Ascending aorta (tissue), 2 donors: ENCODE results near the gene KCNQ1OT1. TPM values are rescaled to one million over a fixed set of nuclear protein-coding genes. Genes with fewer than 3 reads are reported as not detected.

Source experiments
- DNase-seq, 2 donors: peaks; one replicate each; pipeline ENCODE4 v3.0.0-alpha.2; 2019; ENCODE audit warnings: low spot score in 2 of 2
- H3K27ac ChIP-seq, 2 donors: fragments of 200-600 bp; sonication (generic); one replicate each; pipeline ENCODE4 v1.5.1; 2016 to 2017; ENCODE audit warnings: mild to moderate bottlenecking in 1 of 2
- H3K27me3 ChIP-seq: fragments of 200-600 bp; sonication (generic); one replicate; pipeline ENCODE4 v1.5.1; 2017
- H3K36me3 ChIP-seq, 2 donors: fragments of 200-600 bp; sonication (generic); one replicate each; pipeline ENCODE4 v1.5.1; 2016
- H3K4me1 ChIP-seq, 2 donors: fragments of 200-600 bp; sonication (generic); one replicate each; pipeline ENCODE4 v1.5.1; 2016 to 2017; ENCODE audit warnings: mild to moderate bottlenecking in 1 of 2
- H3K4me3 ChIP-seq, 2 donors: fragments of 200-600 bp; sonication (generic); one replicate each; pipeline ENCODE4 v1.5.1; 2016 to 2017; ENCODE audit warnings: mild to moderate bottlenecking in 1 of 2
- H3K9me3 ChIP-seq, 2 donors: fragments of 200-600 bp; sonication (generic); one replicate each; pipeline ENCODE4 v1.5.1; 2016
- intact Hi-C: fragments of 100-400 bp; cut with DNase I; formaldehyde crosslinking; loops from one replicate; pipeline ENCODE4 v1.15.1; 2023
- total RNA-seq: library from RNA; depleted of rRNA; stranded (reverse); fragments of >200 nt; gene quantifications from one replicate; pipeline ENCODE4 v1.1.0, GENCODE V29; 2016
- TF ChIP-seq, protein P1 (sequence below), 3 experiments: fragments of 200-600 bp in 2 of 3; fragments of 450-650 bp in 1 of 3; sonication (generic) in 2 of 3; IDR thresholded peaks; one replicate each; pipeline ENCODE4 v1.5.1; 2016 to 2019; ENCODE audit warnings: antibody characterized with exemption in 3 of 3, mild to moderate bottlenecking in 1 of 3, moderate library complexity in 1 of 3

The KCNQ1OT1 gene
- total RNA-seq, 1 donor from 2014 or later = 1.5 TPM

DNA sequence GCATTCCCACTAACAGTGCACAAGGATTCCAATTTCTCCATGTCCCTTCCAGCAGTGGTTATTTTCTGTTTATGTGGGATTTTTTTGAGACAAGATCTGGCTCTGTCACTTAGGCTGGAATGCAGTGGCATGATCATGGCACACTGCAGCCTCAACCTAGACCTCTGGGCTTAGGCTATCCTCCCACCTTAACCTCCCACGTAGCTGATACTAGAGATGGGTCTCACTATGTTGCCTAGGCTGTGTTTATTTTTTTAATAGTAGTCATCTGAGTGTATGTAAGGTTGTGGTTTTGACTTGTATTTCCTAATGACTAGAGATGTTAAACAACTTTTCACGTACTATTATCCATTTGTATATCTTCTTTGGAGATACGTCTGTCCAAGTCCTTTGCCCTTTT, 74.6 kb downstream of the KCNQ1OT1 start:
- Histone ChIP-seq H3K27me3 (no peaks in the 10 kb centered on the region), H3K4me1 (no peaks in the 10 kb centered on the region), H3K27ac (no peak overlapping the region), H3K4me3 (no peak overlapping the region), H3K36me3 (no peaks in the 10 kb centered on the region), H3K9me3 (peaks cover 8 to 16% of the 10 kb centered on the region in 2 donors)
- intact Hi-C loops = no loop called here
- TF ChIP-seq, protein P1, sequence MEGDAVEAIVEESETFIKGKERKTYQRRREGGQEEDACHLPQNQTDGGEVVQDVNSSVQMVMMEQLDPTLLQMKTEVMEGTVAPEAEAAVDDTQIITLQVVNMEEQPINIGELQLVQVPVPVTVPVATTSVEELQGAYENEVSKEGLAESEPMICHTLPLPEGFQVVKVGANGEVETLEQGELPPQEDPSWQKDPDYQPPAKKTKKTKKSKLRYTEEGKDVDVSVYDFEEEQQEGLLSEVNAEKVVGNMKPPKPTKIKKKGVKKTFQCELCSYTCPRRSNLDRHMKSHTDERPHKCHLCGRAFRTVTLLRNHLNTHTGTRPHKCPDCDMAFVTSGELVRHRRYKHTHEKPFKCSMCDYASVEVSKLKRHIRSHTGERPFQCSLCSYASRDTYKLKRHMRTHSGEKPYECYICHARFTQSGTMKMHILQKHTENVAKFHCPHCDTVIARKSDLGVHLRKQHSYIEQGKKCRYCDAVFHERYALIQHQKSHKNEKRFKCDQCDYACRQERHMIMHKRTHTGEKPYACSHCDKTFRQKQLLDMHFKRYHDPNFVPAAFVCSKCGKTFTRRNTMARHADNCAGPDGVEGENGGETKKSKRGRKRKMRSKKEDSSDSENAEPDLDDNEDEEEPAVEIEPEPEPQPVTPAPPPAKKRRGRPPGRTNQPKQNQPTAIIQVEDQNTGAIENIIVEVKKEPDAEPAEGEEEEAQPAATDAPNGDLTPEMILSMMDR (IDR thresholded peaks at IDR 0.05) = no peak
- no peak for DNase-seq

DNA sequence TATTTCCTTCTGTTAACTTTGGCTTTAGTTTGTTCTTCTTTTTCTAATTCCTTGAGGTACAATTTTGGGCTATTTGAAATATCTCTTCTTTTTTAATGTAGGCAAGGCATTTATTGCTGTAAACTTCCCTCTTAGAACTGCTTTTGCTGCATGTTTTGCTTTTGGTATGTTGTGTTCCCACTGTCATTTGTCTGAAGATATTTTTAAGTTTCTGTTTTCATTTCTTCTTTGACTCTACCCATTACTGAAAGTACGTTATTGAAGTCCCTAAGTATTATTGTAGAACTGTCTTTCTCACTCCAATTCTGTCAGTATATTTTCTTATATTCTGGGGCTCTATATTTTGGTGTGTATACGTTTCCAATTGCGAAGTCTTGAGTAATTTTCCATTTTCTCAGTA, 77.9 kb downstream of the KCNQ1OT1 start:
- H3K4me3 ChIP-seq = no peak overlapping the region
- intact Hi-C loops = no loop called here
- no peaks in the 10 kb centered on the region for H3K36me3 ChIP-seq
- no peak for DNase-seq
- H3K9me3 ChIP-seq = no peaks in the 10 kb centered on the region
- no peaks in the 10 kb centered on the region for H3K27me3 ChIP-seq
- TF ChIP-seq, protein P1 (IDR thresholded peaks at IDR 0.05) = no peak
- no peaks in the 10 kb centered on the region for H3K4me1 ChIP-seq
- no peak overlapping the region for H3K27ac ChIP-seq

DNA sequence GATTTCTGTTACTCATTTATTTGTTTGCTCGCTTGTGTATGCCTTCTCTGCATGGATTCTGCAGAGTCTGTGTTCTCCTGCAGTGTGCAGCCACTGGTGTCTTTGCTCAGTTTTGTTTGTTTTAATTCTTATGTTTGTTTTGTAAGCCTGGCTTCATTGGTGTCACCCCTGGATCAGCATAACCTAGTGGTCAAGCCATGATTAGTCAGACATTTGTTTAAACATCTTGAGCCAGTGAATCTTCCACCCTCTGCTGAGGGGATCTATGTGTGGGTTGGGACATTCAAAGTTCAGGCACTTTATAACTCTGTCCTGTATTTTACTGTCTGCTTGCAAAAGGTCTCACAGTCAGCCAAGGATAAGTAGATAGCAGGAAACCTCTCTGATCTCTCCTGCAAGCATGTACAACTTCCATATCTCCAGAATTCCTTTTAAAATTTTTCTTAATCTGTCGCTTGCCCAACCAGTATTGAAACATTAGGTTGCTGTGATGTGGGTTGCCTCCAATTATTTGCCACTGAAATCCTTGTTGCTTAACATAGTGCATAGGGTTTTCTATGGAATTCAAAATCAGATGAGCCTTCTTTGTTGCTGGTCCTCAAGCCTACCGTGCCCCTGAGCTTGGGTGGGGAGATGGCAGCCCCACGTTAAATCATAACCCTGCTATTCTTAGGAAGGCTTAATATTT, 86.8 kb downstream of the KCNQ1OT1 start:
- no peaks in the 10 kb centered on the region for H3K4me1 ChIP-seq
- H3K27ac ChIP-seq = no peak overlapping the region
- no peaks in the 10 kb centered on the region for H3K27me3 ChIP-seq
- peaks cover 0 to 19% of the 10 kb centered on the region in 2 donors for H3K9me3 ChIP-seq
- no peaks in the 10 kb centered on the region for H3K36me3 ChIP-seq
- TF ChIP-seq, protein P1 (IDR thresholded peaks at IDR 0.05) = no peak
- intact Hi-C loops = no loop called here
- DNase-seq = no peak
- H3K4me3 ChIP-seq = no peak overlapping the region

DNA sequence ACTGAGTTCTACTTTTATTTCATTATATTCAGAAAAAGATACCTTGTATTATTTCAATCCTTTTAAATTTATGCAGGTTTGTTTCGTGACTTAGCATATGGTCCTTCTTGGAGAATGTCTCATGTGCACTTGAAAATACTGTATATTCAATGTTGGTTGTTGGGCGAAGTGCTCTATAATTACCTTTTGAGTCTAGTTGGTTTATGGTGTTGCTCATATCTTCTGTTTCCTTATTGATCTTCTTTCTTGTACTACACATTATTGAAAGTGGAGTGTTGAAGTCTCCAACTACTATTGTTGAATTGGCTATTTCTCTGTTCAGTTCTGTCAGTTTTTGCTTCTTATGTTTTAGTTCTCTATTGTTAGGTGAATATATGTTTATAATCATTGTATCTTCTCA, 90.4 kb downstream of the KCNQ1OT1 start:
- Histone ChIP-seq H3K4me3 (no peak overlapping the region), H3K27me3 (no peaks in the 10 kb centered on the region), H3K4me1 (no peaks in the 10 kb centered on the region), H3K36me3 (no peaks in the 10 kb centered on the region), H3K9me3 (peaks cover 0 to 19% of the 10 kb centered on the region in 2 donors), H3K27ac (no peak overlapping the region)
- TF ChIP-seq, protein P1 (IDR thresholded peaks at IDR 0.05) = no peak
- intact Hi-C loops = no loop called here
- DNase-seq = no peak

DNA sequence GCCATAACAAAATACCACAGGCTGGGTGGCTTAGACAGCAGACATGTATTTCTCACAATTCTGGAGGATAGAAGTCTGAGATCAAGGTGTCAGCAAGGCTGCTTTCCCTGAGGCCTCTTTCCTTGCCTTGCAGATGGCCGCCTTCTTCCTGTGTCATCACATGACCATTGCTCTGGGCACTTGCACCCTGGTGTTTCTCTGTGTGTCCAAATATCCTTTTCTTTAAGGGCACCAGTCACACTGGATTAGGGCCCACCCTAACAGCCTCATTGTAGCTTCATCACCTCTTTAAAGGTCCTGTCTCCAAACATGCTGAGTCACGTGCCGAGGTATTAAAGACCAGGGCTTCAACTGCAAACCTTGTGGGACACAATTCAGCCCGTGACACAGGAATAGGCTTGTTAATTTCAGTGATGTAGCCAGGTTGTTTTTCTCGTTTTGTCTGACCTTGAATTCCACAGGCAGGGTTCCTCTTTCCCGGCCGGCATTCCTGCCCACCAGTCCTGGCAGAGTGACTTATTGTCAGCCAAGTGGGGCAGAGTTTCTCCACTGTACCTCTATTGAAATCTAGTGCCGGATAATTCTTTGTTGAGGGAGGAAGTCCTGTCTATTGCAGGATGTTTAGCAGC, 100.1 kb downstream of the KCNQ1OT1 start:
- Histone ChIP-seq H3K36me3 (no peaks in the 10 kb centered on the region), H3K9me3 (peaks cover 10 to 17% of the 10 kb centered on the region in 2 donors), H3K27me3 (no peaks in the 10 kb centered on the region), H3K4me3 (no peak overlapping the region), H3K4me1 (no peaks in the 10 kb centered on the region), H3K27ac (no peak overlapping the region)
- DNase-seq = no peak
- TF ChIP-seq, protein P1 (IDR thresholded peaks at IDR 0.05) = no peak
- intact Hi-C loops = no loop called here
